Peyer's patch (tissue), 4 donors: ENCODE measurements around the gene UCK2. TPM values are rescaled to one million over a fixed set of nuclear protein-coding genes. Genes with fewer than 3 reads are reported as not detected.

Experiments used
- DNase-seq, 3 donors: peaks; one replicate each; pipeline ENCODE4 v3.0.0-alpha.2; 2017 to 2019
- H3K27ac ChIP-seq, 4 donors: fragments of 200-600 bp; sonication (generic); one replicate each; pipeline ENCODE4 v1.5.1; 2016 to 2019
- H3K27me3 ChIP-seq, 2 donors: fragments of 200-600 bp; sonication (generic); one replicate each; pipeline ENCODE4 v1.5.1; 2019
- H3K36me3 ChIP-seq, 3 donors: fragments of 200-600 bp; sonication (generic); one replicate each; pipeline ENCODE4 v1.5.1; 2016 to 2019
- H3K4me1 ChIP-seq, 4 donors: fragments of 200-600 bp; sonication (generic); one replicate each; pipeline ENCODE4 v1.5.1; 2016 to 2019
- H3K4me3 ChIP-seq, 4 donors: fragments of 200-600 bp; sonication (generic); 1 replicate in 3 of 4; 2 replicates in 1 of 4; pipeline ENCODE4 v1.5.1; 2016 to 2019; ENCODE audit warnings: mild to moderate bottlenecking in 1 of 4
- H3K9me3 ChIP-seq, 4 donors: fragments of 200-600 bp; sonication (generic); one replicate each; pipeline ENCODE4 v1.5.1; 2016 to 2019; ENCODE audit warnings: mild to moderate bottlenecking in 1 of 4
- POLR2A ChIP-seq, 2 donors: fragments of 450-650 bp; IDR thresholded peaks; one replicate each; pipeline ENCODE4 v1.5.1; 2017; ENCODE audit warnings: antibody characterized with exemption in 2 of 2, mild to moderate bottlenecking in 2 of 2, moderate library complexity in 2 of 2
- total RNA-seq, 4 donors: library from RNA; depleted of rRNA; stranded (reverse); fragments of >200 nt; gene quantifications; one replicate each; pipeline ENCODE4 v1.1.0, GENCODE V29; 2016
- TF ChIP-seq, protein P1 (sequence below), 6 experiments: fragments of 450-650 bp in 4 of 6; fragments of 200-600 bp in 2 of 6; sonication (generic) in 1 of 6; IDR thresholded peaks; one replicate each; pipeline ENCODE4 v1.5.1; 2017 to 2019; ENCODE audit warnings: antibody characterized with exemption in 6 of 6, mild to moderate bottlenecking in 3 of 6, moderate library complexity in 1 of 6

Gene UCK2
- total RNA-seq, 4 donors from 2014 or later, result 36.3 to 117 (median 84.7) TPM

DNA sequence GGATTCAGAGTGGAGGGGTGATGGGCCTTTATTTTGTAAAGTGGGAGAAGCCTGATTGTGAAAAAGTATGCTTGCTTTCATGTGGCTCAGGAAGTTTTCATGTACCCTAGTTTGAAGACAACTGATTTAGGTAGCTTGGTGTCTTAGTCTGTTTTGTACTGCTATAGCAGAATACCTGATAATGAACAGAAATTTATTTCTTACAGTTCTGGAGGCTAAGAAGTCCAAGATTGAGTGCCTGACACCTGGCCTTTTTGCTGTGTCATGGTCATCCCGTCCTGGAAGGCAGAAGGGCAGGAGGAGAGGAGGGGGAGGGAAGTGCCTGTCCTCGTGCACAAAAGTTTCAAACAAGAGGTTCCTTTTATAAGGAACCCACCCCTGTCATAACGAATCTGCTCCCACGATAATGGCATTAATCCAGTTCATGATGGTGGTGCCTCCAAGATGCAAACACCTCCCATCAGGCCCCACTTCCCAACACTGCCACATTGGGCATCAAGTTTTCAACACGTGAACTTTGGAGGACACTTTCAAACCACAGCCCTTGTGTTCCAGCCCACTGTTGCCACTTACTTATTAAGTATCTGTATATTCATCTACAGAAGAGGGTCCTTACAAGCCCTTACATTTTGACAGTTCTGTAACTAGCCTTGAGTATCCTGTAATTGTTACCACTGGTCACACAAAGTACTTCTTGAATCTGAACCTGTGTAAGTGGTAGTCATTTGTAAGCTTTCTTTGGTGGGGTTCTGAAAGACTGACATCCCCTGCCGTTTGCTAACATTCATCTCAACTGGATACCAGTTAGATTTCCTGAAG is 9.5 kb downstream of the UCK2 start:
- H3K27me3 ChIP-seq, result no peaks in the 10 kb centered on the region
- no peak for DNase-seq
- H3K36me3 ChIP-seq, result no peaks in the 10 kb centered on the region
- H3K27ac ChIP-seq, result no peak overlapping the region
- no peak for TF ChIP-seq POLR2A (IDR thresholded peaks at IDR 0.05)
- TF ChIP-seq, protein P1, sequence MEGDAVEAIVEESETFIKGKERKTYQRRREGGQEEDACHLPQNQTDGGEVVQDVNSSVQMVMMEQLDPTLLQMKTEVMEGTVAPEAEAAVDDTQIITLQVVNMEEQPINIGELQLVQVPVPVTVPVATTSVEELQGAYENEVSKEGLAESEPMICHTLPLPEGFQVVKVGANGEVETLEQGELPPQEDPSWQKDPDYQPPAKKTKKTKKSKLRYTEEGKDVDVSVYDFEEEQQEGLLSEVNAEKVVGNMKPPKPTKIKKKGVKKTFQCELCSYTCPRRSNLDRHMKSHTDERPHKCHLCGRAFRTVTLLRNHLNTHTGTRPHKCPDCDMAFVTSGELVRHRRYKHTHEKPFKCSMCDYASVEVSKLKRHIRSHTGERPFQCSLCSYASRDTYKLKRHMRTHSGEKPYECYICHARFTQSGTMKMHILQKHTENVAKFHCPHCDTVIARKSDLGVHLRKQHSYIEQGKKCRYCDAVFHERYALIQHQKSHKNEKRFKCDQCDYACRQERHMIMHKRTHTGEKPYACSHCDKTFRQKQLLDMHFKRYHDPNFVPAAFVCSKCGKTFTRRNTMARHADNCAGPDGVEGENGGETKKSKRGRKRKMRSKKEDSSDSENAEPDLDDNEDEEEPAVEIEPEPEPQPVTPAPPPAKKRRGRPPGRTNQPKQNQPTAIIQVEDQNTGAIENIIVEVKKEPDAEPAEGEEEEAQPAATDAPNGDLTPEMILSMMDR (IDR thresholded peaks at IDR 0.05), result no peak
- peaks cover 0 to 9% (median 0%) of the 10 kb centered on the region in 4 donors for H3K4me1 ChIP-seq
- no peak overlapping the region for H3K4me3 ChIP-seq
- H3K9me3 ChIP-seq, result no peaks in the 10 kb centered on the region

GRCh38 chr1:165837838-165838364 is 10.5 kb downstream of the UCK2 start:
- no peak overlapping the region for H3K27ac ChIP-seq
- DNase-seq, result no peak
- H3K4me3 ChIP-seq, result no peak overlapping the region
- peaks cover 0 to 19% (median 0%) of the 10 kb centered on the region in 4 donors for H3K4me1 ChIP-seq
- no peaks in the 10 kb centered on the region for H3K27me3 ChIP-seq
- no peak for TF ChIP-seq POLR2A (IDR thresholded peaks at IDR 0.05)
- TF ChIP-seq, protein P1 (IDR thresholded peaks at IDR 0.05), result no peak
- no peaks in the 10 kb centered on the region for H3K36me3 ChIP-seq
- H3K9me3 ChIP-seq, result no peaks in the 10 kb centered on the region

GRCh38 chr1:165840423-165840822 is 13.0 kb downstream of the UCK2 start:
- Histone ChIP-seq H3K27me3 (no peaks in the 10 kb centered on the region), H3K27ac (peak overlapping the region in 1 of 4 donors; percentile 43), H3K9me3 (no peaks in the 10 kb centered on the region), H3K36me3 (no peaks in the 10 kb centered on the region), H3K4me3 (no peak overlapping the region), H3K4me1 (peaks cover 0 to 26% (median 0%) of the 10 kb centered on the region in 4 donors)
- TF ChIP-seq POLR2A (IDR thresholded peaks at IDR 0.05), result no peak
- TF ChIP-seq, protein P1 (IDR thresholded peaks at IDR 0.05), result no peak
- DNase-seq, result no peak

DNA sequence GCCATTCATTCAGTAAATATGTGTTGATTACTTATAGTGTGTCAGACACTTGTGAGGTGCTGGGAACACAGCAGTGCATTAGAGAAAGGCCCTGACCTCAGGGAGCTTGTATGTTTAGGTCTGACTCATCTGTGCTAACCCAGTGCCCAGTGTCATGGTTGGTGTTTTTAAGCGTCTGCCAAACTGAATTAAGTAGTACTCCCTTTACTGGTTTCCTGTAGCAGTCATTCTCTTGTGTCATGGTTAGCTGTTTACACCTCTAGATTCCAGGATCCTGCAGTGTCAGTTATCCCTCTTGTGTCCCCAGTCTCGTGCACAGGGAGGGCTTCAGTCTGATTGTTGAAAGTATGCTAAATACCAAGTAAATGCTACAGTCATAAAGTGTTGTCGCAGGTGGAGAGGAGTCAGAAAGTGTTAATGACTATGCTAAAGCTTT is 14.2 kb downstream of the UCK2 start:
- H3K27ac ChIP-seq, result no peak overlapping the region
- no peak for TF ChIP-seq POLR2A (IDR thresholded peaks at IDR 0.05)
- TF ChIP-seq, protein P1 (IDR thresholded peaks at IDR 0.05), result no peak
- no peaks in the 10 kb centered on the region for H3K27me3 ChIP-seq
- H3K4me3 ChIP-seq, result no peak overlapping the region
- DNase-seq, result no peak
- H3K9me3 ChIP-seq, result no peaks in the 10 kb centered on the region
- H3K36me3 ChIP-seq, result no peaks in the 10 kb centered on the region
- peaks cover 0 to 26% (median 0%) of the 10 kb centered on the region in 4 donors for H3K4me1 ChIP-seq

- no peak for DNase-seq
- Histone ChIP-seq H3K4me1 (peaks cover 0 to 26% (median 0%) of the 10 kb centered on the region in 4 donors), H3K4me3 (no peak overlapping the region), H3K9me3 (no peaks in the 10 kb centered on the region), H3K27ac (no peak overlapping the region), H3K27me3 (no peaks in the 10 kb centered on the region), H3K36me3 (no peaks in the 10 kb centered on the region)
- TF ChIP-seq, protein P1 (IDR thresholded peaks at IDR 0.05), result no peak
- no peak for TF ChIP-seq POLR2A (IDR thresholded peaks at IDR 0.05)
Observed at GRCh38 chr1:165842023-165842670, 14.7 kb downstream of the UCK2 start.
